Mammary epithelial cell (primary cell): ENCODE results near the gene DCAF4.

Experiments used
- CTCF ChIP-seq, 2 donors: IDR thresholded peaks in 1 of 2; conservative IDR thresholded peaks in 1 of 2; 2 replicates each; pipeline ENCODE4 v1.5.1; 2011 to 2012; ENCODE audit warnings: inconsistent platforms in 2 of 2, low read length in 2 of 2, mild to moderate bottlenecking in 2 of 2, control low read depth in 1 of 2, low read depth in 1 of 2; ENCODE audit not compliant: insufficient read depth in 1 of 2; ENCODE audit errors: extremely low read depth in 1 of 2
- EZH2 ChIP-seq: IDR thresholded peaks from 2 replicates; pipeline ENCODE4 v1.6.1; 2012; ENCODE audit warnings: low read length, inconsistent platforms, borderline replicate concordance

DNA sequence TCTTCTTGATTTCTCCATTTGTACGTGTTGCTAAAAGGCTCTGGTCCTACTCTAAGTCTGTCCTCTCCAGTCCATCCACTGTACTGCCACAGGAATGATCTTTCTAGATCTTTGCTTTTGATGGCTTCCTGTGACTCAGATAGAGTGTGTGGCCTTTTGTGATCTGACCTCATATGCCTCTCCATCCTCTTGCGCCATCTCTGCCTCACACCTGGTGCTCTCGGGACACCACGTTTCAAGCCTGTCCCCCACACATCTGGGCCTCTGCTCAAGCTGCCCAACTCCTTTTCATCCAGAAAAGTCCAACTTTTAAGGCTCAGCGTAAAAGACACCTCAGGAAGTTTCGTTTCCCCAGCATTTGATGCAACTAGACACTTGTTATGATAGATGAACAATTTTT lies 39.0 kb downstream of the DCAF4 start:
- TF ChIP-seq CTCF (conservative IDR thresholded peaks at IDR 0.05 in 1 of 2, IDR thresholded peaks at IDR 0.05 in 1 of 2; ENCODE audit: extremely low read depth in 1 of 2, insufficient read depth in 1 of 2, low read depth in 1 of 2, low read length in 2 of 2) (no peak), EZH2 (no peak)
